VCaP (cell line): Measurements from ENCODE around the gene CRACR2B.

Experiments
- H3K27ac ChIP-seq: fragments of 450-650 bp; 2 replicates; pipeline ENCODE4 v1.5.1; 2017
- TF ChIP-seq, protein P1 (sequence below): fragments of 450-650 bp; conservative IDR thresholded peaks from 2 replicates; pipeline ENCODE4 v1.5.1; 2017; ENCODE audit warnings: mild to moderate bottlenecking, moderate library complexity

CRACR2B gene

DNA sequence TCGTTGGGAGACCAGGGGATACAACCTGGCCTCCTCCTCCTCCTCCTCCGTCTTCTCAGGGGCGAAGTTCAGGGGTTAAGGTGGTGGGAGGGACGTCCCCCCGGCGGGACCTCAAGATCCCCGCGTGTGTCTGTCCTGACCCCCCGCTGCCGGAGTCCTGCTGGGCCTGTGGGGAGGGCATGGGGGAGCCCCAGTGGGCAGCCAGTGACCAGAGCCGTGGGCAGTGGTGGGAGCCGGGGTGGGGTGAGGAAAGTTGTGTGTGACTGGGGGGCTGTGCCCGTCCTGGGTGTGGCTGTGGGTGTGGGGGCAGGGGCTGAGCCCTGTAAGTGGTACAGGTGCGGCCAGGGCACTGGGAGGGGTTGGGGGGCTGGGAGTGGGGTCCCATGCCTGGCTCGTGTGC, 25.0 kb downstream of the CRACR2B start:
- no peak overlapping the region for H3K27ac ChIP-seq
- TF ChIP-seq, protein P1, sequence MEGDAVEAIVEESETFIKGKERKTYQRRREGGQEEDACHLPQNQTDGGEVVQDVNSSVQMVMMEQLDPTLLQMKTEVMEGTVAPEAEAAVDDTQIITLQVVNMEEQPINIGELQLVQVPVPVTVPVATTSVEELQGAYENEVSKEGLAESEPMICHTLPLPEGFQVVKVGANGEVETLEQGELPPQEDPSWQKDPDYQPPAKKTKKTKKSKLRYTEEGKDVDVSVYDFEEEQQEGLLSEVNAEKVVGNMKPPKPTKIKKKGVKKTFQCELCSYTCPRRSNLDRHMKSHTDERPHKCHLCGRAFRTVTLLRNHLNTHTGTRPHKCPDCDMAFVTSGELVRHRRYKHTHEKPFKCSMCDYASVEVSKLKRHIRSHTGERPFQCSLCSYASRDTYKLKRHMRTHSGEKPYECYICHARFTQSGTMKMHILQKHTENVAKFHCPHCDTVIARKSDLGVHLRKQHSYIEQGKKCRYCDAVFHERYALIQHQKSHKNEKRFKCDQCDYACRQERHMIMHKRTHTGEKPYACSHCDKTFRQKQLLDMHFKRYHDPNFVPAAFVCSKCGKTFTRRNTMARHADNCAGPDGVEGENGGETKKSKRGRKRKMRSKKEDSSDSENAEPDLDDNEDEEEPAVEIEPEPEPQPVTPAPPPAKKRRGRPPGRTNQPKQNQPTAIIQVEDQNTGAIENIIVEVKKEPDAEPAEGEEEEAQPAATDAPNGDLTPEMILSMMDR: no peak

DNA sequence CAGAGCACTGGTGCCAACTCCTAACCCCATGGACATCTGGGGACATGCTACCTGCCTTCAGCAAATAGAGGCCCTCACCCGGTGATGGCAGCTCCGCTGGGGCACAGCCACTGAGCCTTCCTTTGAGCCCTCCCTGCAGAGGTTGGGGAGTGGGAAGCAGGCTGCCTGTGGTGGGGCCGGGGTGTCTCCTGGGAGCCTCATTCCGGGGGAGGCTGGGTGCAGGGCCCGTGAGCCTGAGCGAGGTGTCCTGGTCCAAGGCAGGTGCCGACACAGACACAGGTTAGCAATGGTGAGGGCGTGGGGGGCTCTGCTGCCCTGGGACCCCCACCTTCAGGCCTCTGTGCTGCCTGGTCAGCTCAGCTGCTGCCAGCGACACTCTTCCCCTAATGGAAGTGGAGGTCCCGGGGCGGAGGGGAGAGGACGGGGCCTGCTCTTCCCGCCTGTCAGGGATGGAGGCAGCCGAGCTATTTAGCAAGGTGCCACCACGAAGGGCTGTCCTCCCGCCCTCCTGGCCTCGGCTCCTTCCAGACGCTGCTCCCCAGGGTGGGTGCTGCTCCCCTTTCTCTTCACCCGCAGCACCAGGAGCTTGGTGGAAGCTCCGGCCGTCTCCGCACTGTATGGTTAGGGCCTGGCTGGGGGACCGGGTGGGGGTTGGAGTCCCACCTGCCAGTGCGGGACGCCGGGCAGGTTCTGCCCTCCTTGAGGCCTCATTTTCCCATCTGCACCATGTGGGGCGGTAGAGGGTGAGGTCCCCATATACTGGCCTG, 26.1 kb downstream of the CRACR2B start:
- no peak overlapping the region for H3K27ac ChIP-seq
- TF ChIP-seq, protein P1: no peak

DNA sequence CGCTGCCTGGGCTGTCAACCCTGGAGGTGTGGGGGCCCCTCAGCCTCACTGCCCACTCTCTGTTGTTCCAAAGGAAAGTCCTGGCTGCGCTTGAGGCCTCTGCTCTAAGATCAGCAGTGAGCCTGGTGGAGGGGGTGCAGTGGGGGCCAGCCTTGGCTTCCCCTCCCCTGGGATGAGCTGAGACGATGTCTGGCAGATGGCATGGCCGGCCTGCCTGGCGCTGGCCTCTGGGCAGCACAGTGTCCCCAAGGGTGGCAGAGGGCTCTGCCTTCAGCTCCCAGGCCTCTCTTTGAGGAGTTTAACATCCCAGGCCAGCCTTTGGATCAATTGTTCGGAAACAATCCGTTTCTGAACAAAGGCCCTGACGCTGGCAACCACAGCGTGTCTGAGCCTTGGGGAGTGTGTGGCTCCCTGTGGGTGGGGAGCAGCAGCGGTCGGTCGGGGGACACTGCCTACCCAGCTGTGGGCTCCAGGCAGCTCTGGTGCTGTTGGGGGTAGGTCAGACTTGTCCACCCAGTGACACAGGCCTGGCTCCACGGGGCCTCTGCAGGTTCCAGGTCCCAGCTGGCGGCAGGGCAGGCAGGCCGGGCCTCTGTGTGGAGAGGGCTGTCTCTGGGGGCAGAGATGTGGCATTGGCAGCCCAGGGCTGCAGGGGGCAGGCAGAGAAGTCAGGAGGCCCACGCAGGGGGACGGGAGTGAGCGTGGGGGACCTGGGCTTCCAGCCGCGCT, 27.0 kb downstream of the CRACR2B start:
- no peak overlapping the region for H3K27ac ChIP-seq

DNA sequence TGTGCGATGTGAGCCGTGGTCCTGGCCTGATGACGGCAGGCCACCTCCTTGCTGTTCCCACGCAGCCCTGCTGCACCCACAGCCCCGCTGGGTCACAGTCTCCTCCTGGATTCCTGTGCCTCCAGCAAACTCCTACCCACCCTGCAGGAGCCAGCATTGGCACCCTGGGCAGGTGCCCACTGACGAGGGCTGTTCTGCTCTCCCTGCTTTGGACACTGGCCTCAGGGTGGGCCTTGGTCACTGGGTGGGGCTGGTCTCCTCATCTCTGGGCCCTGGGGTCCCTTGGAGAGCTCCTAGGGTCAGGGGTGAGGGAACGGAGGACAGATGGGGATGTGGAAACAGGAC, 27.6 kb downstream of the CRACR2B start:
- TF ChIP-seq, protein P1: no peak
- H3K27ac ChIP-seq: no peak overlapping the region

More for the DNA sequence above, 27.0 kb downstream of the CRACR2B start:
- TF ChIP-seq, protein P1: no peak

DNA sequence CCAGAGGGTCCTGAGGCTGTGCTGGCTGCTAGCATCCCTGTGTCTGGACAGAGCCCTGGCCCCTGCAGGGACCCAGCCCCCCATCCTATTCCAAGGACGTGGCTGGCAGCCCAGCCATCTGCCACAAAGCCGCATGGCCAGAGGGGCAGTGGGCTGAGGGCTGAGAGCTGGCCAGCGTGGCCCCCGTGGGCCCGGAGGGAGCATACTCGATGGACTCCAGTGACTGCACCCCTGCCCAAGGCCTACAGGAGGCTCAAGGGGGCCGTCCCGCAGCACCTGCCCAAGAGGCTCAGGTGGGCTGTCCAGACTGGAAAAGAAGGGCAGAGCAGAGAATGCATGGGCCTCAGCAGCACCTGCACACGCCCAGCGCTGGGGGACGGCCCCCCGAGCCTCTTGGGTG, 28.1 kb downstream of the CRACR2B start:
- no peak overlapping the region for H3K27ac ChIP-seq

DNA sequence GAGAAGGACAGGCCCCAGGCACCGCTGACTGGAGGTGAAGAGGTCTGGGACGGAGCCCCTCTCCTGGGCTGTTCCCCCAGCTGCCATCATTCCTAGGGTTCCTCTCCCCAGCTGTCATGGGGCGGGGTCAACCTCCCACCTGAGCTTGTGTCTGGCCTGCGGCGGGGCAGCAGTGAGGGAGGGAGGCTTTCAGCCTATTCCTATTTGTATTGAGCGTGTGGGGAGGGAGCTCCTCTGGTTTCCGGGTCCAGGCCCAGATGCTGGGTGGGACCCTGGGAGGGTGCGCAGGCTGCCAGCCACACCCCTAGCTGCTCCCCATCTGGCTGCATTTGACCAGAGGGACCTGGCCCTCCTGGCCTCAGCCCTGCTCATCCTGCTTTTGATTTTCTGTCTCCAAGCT, 28.7 kb downstream of the CRACR2B start:
- no peak overlapping the region for H3K27ac ChIP-seq
- TF ChIP-seq, protein P1: no peak

More for the DNA sequence above, 28.1 kb downstream of the CRACR2B start:
- TF ChIP-seq, protein P1: no peak

DNA sequence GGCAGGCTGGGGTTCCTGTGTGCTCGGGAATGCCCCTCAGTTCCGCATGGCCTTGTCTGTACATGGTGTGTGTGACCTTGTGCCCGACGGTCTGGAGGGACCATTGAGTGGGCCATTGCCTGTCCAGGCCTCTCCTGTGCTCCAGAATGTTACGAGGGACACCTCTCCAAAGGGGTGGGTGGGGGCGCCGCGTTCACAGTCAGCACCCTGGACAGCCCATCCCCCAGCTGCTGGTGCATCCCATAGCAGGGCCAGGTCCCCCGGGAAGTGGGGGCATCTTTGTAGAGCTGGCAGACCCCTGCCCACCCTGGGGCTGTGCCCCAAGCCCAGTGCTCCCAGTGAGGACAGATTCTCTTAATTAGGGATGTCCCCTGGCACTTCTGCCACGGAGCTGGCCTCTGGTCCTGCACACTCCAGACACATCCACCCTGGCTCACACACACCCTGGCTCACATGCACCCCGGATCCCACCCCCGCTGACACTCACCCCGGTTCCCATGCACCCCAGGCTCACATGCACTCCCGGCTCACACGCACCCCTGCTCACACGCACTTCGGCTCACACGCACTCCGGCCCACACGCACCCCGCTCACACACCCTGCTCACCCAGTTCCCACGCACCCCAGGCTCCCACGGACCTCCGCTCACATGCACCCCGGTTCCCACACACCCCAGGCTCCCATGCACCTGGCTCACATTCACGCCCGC, 30.5 kb downstream of the CRACR2B start:
- H3K27ac ChIP-seq: no peak overlapping the region
- TF ChIP-seq, protein P1: no peak
